GM23338 (cell line): ENCODE data around the gene CTDP1. TPM values are rescaled to one million over a fixed set of nuclear protein-coding genes. Genes with fewer than 3 reads are reported as not detected.

Source experiments
- ATAC-seq: fragments of 200-7000 bp; cut with Tn5 transposase; 3 replicates; pipeline ENCODE4 v1.9.1; 2020
- DNase-seq: peaks from one replicate; pipeline ENCODE4 v3.0.0-alpha.2; 2015; ENCODE audit warnings: low spot score
- H2AFZ ChIP-seq: fragments of 200-600 bp; sonication (generic); 2 replicates; pipeline ENCODE4 v1.8.0; 2016; ENCODE audit warnings: antibody characterized with exemption, mild to moderate bottlenecking, moderate library complexity
- H3F3A ChIP-seq: fragments of 200-600 bp; sonication (generic); replicated peaks from 2 replicates; pipeline ENCODE4 v1.8.0; 2017; ENCODE audit warnings: antibody characterized with exemption, mixed run types, low read depth
- H3K27ac ChIP-seq: fragments of 200-600 bp; sonication (generic); 2 replicates; pipeline ENCODE4 v1.6.1; 2016; ENCODE audit warnings: low read depth
- H3K27me3 ChIP-seq: fragments of 200-600 bp; sonication (generic); 2 replicates; pipeline ENCODE4 v1.8.0; 2016; ENCODE audit warnings: mild to moderate bottlenecking, mixed run types, moderate library complexity; ENCODE audit not compliant: insufficient read depth
- H3K36me3 ChIP-seq: fragments of 200-600 bp; sonication (generic); 2 replicates; pipeline ENCODE4 v1.8.0; 2016; ENCODE audit warnings: mild to moderate bottlenecking; ENCODE audit not compliant: insufficient read depth
- H3K4me1 ChIP-seq: fragments of 200-600 bp; sonication (generic); 2 replicates; pipeline ENCODE4 v1.8.0; 2016; ENCODE audit warnings: mild to moderate bottlenecking, moderate library complexity; ENCODE audit not compliant: insufficient read depth
- H3K4me2 ChIP-seq: fragments of 200-600 bp; sonication (generic); 2 replicates; pipeline ENCODE4 v1.7.1; 2017; ENCODE audit warnings: mixed run types
- H3K4me3 ChIP-seq: fragments of 200-600 bp; sonication (generic); 2 replicates; pipeline ENCODE4 v1.6.1; 2016; ENCODE audit warnings: mixed run types
- H3K79me2 ChIP-seq: fragments of 200-600 bp; sonication (generic); replicated peaks from 2 replicates; pipeline ENCODE4 v1.8.0; 2017; ENCODE audit warnings: mild to moderate bottlenecking; ENCODE audit not compliant: insufficient read depth
- H3K9me2 ChIP-seq: fragments of 200-600 bp; sonication (generic); 2 replicates; pipeline ENCODE4 v1.8.0; 2017; ENCODE audit not compliant: insufficient read depth
- H4K20me1 ChIP-seq: fragments of 200-600 bp; sonication (generic); replicated peaks from 2 replicates; pipeline ENCODE4 v1.8.0; 2017; ENCODE audit warnings: mild to moderate bottlenecking; ENCODE audit not compliant: insufficient read depth
- H3K27ac Mint-ChIP-seq: 2 replicates; pipeline ENCODE4 v1.8.0; 2020; ENCODE audit warnings: inconsistent platforms, mild to moderate bottlenecking, moderate library complexity, mixed read lengths
- H3K27me3 Mint-ChIP-seq: 3 replicates; pipeline ENCODE4 v1.8.0; 2022; ENCODE audit warnings: low read depth, mild to moderate bottlenecking, moderate library complexity, mixed read lengths, inconsistent platforms; ENCODE audit not compliant: insufficient read depth, poor library complexity
- H3K36me3 Mint-ChIP-seq: 3 replicates; pipeline ENCODE4 v1.8.0; 2021; ENCODE audit warnings: low read depth, mild to moderate bottlenecking, inconsistent platforms, moderate library complexity, mixed read lengths
- H3K4me1 Mint-ChIP-seq: 3 replicates; pipeline ENCODE4 v1.8.0; 2020; ENCODE audit warnings: mild to moderate bottlenecking, inconsistent platforms, mixed read lengths
- H3K4me3 Mint-ChIP-seq: 3 replicates; pipeline ENCODE4 v1.8.0; 2021; ENCODE audit warnings: moderate library complexity, mild to moderate bottlenecking, inconsistent platforms, mixed read lengths
- H3K9me3 Mint-ChIP-seq: 3 replicates; pipeline ENCODE4 v1.8.0; 2020; ENCODE audit warnings: moderate library complexity, mild to moderate bottlenecking, inconsistent platforms, mixed read lengths
- CREB1 ChIP-seq: fragments of 250-450 bp; sonication (Bioruptor Pico); IDR thresholded peaks from 2 replicates; pipeline ENCODE4 v1.5.0; 2020; ENCODE audit warnings: low read depth, mild to moderate bottlenecking, moderate library complexity
- EZH2 ChIP-seq: fragments of 200-600 bp; sonication (generic); IDR thresholded peaks from one replicate; pipeline ENCODE4 v1.8.0; 2017; ENCODE audit warnings: antibody characterized with exemption, mild to moderate bottlenecking, low read depth; ENCODE audit not compliant: unreplicated experiment
- EZH2phosphoT487 ChIP-seq: fragments of 200-600 bp; sonication (generic); IDR thresholded peaks from one replicate; pipeline ENCODE4 v1.8.1; 2018; ENCODE audit warnings: antibody characterized with exemption; ENCODE audit not compliant: unreplicated experiment
- JUNB ChIP-seq: IDR thresholded peaks from one replicate; pipeline ENCODE4 v1.6.1; 2016; ENCODE audit warnings: antibody characterized with exemption; ENCODE audit not compliant: unreplicated experiment
- NANOG ChIP-seq: IDR thresholded peaks from 2 replicates; pipeline ENCODE4 v1.6.1; 2016; ENCODE audit warnings: antibody characterized with exemption, borderline replicate concordance
- POLR2AphosphoS5 ChIP-seq: IDR thresholded peaks from 2 replicates; pipeline ENCODE4 v1.6.1; 2016; ENCODE audit warnings: antibody characterized with exemption, low read depth
- STAT1 ChIP-seq: IDR thresholded peaks from one replicate; pipeline ENCODE4 v1.6.1; 2016; ENCODE audit warnings: antibody characterized with exemption; ENCODE audit not compliant: unreplicated experiment
- ZNF114 ChIP-seq: fragments of 250-450 bp; sonication (Bioruptor Pico); IDR thresholded peaks from 2 replicates; pipeline ENCODE4 v1.5.0; 2020; ENCODE audit warnings: mild to moderate bottlenecking, moderate library complexity
- ZNF331 ChIP-seq: fragments of 250-450 bp; sonication (Bioruptor Pico); IDR thresholded peaks from 2 replicates; pipeline ENCODE4 v1.5.0; 2020; ENCODE audit warnings: low read depth, mild to moderate bottlenecking, moderate library complexity
- polyA plus RNA-seq: library from polyadenylated mRNA; unstranded; fragments of >200 nt; fragmentation: Nextera tagmentation; extraction: Ambion mirVana; gene quantifications from 2 replicates; pipeline ENCODE4 v1.2.1, GENCODE V29; 2016
- total RNA-seq: library from RNA; depleted of rRNA; stranded (reverse); fragments of >200 nt; shearing (Covaris generic); gene quantifications from 2 replicates; pipeline ENCODE4 v1.2.3, GENCODE V29; 2014
- TF ChIP-seq, protein P1 (sequence below): IDR thresholded peaks from one replicate; pipeline ENCODE4 v1.6.1; 2018; ENCODE audit warnings: antibody characterized with exemption; ENCODE audit not compliant: unreplicated experiment
- TF ChIP-seq, protein P2 (sequence below): fragments of 250-450 bp; sonication (Bioruptor Pico); IDR thresholded peaks from 2 replicates; pipeline ENCODE4 v1.5.0; 2020; ENCODE audit warnings: mild to moderate bottlenecking, moderate library complexity
- TF ChIP-seq, protein P3 (sequence below), 2 experiments: fragments of 200-600 bp in 1 of 2; sonication (generic) in 1 of 2; conservative IDR thresholded peaks; 2 replicates each; pipeline versions ENCODE4 v1.5.1 to v1.6.1; 2016 to 2017; ENCODE audit warnings: antibody characterized with exemption in 2 of 2, low read depth in 2 of 2, mild to moderate bottlenecking in 2 of 2, moderate library complexity in 1 of 2

CTDP1 gene
- total and polyA plus RNA-seq, 2 experiments from 2014 or later, result 9.4 to 51.6 TPM

DNA sequence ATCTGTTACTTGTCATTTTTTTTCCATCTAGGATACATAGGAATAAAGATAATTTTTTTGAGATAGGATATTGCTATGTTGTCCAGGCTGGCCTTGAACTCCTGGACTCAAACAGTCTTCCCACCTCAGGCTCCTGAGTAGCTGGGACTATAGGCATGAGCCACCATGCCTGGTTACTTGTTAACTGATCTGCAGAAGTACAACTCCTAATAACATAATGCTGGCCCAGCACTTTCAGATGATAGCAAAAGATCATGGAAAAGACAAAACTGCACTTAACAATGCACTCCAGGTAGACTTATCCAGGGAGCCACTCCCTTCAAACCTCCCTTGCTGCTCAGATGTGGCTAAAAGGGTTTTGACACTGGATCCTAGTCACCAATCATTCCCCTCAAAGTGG lies 11.4 kb upstream of the CTDP1 start (continued):
- TF ChIP-seq, protein P1, sequence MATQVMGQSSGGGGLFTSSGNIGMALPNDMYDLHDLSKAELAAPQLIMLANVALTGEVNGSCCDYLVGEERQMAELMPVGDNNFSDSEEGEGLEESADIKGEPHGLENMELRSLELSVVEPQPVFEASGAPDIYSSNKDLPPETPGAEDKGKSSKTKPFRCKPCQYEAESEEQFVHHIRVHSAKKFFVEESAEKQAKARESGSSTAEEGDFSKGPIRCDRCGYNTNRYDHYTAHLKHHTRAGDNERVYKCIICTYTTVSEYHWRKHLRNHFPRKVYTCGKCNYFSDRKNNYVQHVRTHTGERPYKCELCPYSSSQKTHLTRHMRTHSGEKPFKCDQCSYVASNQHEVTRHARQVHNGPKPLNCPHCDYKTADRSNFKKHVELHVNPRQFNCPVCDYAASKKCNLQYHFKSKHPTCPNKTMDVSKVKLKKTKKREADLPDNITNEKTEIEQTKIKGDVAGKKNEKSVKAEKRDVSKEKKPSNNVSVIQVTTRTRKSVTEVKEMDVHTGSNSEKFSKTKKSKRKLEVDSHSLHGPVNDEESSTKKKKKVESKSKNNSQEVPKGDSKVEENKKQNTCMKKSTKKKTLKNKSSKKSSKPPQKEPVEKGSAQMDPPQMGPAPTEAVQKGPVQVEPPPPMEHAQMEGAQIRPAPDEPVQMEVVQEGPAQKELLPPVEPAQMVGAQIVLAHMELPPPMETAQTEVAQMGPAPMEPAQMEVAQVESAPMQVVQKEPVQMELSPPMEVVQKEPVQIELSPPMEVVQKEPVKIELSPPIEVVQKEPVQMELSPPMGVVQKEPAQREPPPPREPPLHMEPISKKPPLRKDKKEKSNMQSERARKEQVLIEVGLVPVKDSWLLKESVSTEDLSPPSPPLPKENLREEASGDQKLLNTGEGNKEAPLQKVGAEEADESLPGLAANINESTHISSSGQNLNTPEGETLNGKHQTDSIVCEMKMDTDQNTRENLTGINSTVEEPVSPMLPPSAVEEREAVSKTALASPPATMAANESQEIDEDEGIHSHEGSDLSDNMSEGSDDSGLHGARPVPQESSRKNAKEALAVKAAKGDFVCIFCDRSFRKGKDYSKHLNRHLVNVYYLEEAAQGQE, result no peak
- TF ChIP-seq EZH2 (no peak), ZNF331 (CRISPR knock-in tag) (no peak)

DNA sequence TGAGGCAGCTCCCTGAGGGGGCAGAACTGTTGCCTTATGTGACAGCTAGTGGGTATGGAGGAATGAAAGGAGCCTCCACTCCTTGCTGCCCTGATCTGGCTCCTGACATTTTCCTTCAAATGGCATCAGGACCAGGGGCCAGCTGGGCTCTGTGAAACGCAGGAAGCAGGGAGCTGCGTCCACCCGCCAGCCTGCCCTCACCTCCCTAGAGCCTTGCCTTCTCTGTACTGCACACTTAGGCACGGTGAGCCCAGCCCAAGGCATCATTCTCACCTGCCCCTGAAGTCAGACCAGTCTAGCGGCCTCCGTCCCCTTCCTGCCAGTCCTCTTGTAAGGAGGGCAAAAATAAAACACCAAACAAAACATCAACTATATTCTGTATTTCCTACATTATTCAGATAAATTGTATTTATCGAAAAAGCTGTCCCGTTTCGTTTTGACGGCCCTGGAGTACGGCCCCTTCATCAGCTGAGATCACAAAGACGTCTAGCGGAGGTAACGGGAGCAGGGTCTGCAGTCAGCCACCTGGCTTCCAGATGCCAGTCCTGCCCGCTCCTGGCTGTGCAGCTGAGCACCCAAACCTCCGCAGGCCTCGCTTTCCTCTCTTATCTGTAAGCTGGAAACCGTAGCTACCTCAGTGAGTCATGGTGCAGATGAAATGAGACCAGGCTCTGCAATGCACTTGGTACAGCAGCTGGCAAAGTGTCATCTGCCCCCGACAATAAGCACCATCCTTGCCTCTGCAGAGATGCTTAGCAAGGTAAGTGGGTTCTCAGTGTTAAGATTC lies 6.9 kb upstream of the CTDP1 start:
- H3K4me1 Mint-ChIP-seq, result peaks cover 4% of the 10 kb centered on the region; the same call in 1 of the 3 replicates
- H3K27me3 Mint-ChIP-seq, result no peaks in the 10 kb centered on the region
- ATAC-seq (no peak), DNase-seq (no peak)
- H3K4me2 ChIP-seq, result no peak overlapping the region
- no peak overlapping the region for H3K27ac Mint-ChIP-seq
- no peak overlapping the region for H3K27ac ChIP-seq
- H3K9me2 ChIP-seq, result no peaks in the 10 kb centered on the region
- H3K36me3 Mint-ChIP-seq, result peaks cover 8% of the 10 kb centered on the region; the same call in 2 of the 3 replicates
- H3K9me3 Mint-ChIP-seq, result no peaks in the 10 kb centered on the region; the same call in 2 of the 3 replicates
- H3K27me3 ChIP-seq, result no peaks in the 10 kb centered on the region
- H2AFZ ChIP-seq, result no peak overlapping the region
- H3K79me2 ChIP-seq, result no peaks in the 10 kb centered on the region
- no peaks in the 10 kb centered on the region for H3K36me3 ChIP-seq
- no peak overlapping the region for H3K4me3 ChIP-seq
- no peaks in the 10 kb centered on the region for H3K4me1 ChIP-seq
- no peaks in the 10 kb centered on the region for H3F3A ChIP-seq
- no peak overlapping the region for H3K4me3 Mint-ChIP-seq
- no peaks in the 10 kb centered on the region for H4K20me1 ChIP-seq
- TF ChIP-seq EZH2phosphoT487, result no peak
- TF ChIP-seq STAT1, result no peak
- TF ChIP-seq NANOG, result no peak
- TF ChIP-seq, protein P2, sequence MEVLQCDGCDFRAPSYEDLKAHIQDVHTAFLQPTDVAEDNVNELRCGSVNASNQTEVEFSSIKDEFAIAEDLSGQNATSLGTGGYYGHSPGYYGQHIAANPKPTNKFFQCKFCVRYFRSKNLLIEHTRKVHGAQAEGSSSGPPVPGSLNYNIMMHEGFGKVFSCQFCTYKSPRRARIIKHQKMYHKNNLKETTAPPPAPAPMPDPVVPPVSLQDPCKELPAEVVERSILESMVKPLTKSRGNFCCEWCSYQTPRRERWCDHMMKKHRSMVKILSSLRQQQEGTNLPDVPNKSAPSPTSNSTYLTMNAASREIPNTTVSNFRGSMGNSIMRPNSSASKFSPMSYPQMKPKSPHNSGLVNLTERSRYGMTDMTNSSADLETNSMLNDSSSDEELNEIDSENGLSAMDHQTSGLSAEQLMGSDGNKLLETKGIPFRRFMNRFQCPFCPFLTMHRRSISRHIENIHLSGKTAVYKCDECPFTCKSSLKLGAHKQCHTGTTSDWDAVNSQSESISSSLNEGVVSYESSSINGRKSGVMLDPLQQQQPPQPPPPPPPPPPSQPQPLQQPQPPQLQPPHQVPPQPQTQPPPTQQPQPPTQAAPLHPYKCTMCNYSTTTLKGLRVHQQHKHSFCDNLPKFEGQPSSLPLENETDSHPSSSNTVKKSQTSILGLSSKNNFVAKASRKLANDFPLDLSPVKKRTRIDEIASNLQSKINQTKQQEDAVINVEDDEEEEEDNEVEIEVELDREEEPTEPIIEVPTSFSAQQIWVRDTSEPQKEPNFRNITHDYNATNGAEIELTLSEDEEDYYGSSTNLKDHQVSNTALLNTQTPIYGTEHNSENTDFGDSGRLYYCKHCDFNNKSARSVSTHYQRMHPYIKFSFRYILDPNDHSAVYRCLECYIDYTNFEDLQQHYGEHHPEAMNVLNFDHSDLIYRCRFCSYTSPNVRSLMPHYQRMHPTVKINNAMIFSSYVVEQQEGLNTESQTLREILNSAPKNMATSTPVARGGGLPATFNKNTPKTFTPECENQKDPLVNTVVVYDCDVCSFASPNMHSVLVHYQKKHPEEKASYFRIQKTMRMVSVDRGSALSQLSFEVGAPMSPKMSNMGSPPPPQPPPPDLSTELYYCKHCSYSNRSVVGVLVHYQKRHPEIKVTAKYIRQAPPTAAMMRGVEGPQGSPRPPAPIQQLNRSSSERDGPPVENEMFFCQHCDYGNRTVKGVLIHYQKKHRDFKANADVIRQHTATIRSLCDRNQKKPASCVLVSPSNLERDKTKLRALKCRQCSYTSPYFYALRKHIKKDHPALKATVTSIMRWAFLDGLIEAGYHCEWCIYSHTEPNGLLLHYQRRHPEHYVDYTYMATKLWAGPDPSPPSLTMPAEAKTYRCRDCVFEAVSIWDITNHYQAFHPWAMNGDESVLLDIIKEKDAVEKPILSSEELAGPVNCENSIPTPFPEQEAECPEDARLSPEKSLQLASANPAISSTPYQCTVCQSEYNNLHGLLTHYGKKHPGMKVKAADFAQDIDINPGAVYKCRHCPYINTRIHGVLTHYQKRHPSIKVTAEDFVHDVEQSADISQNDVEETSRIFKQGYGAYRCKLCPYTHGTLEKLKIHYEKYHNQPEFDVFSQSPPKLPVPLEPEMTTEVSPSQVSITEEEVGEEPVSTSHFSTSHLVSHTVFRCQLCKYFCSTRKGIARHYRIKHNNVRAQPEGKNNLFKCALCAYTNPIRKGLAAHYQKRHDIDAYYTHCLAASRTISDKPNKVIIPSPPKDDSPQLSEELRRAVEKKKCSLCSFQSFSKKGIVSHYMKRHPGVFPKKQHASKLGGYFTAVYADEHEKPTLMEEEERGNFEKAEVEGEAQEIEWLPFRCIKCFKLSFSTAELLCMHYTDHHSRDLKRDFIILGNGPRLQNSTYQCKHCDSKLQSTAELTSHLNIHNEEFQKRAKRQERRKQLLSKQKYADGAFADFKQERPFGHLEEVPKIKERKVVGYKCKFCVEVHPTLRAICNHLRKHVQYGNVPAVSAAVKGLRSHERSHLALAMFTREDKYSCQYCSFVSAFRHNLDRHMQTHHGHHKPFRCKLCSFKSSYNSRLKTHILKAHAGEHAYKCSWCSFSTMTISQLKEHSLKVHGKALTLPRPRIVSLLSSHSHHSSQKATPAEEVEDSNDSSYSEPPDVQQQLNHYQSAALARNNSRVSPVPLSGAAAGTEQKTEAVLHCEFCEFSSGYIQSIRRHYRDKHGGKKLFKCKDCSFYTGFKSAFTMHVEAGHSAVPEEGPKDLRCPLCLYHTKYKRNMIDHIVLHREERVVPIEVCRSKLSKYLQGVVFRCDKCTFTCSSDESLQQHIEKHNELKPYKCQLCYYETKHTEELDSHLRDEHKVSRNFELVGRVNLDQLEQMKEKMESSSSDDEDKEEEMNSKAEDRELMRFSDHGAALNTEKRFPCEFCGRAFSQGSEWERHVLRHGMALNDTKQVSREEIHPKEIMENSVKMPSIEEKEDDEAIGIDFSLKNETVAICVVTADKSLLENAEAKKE (CRISPR knock-in tag), result no peak
- no peak for TF ChIP-seq ZNF331 (CRISPR knock-in tag)
- TF ChIP-seq, protein P3, sequence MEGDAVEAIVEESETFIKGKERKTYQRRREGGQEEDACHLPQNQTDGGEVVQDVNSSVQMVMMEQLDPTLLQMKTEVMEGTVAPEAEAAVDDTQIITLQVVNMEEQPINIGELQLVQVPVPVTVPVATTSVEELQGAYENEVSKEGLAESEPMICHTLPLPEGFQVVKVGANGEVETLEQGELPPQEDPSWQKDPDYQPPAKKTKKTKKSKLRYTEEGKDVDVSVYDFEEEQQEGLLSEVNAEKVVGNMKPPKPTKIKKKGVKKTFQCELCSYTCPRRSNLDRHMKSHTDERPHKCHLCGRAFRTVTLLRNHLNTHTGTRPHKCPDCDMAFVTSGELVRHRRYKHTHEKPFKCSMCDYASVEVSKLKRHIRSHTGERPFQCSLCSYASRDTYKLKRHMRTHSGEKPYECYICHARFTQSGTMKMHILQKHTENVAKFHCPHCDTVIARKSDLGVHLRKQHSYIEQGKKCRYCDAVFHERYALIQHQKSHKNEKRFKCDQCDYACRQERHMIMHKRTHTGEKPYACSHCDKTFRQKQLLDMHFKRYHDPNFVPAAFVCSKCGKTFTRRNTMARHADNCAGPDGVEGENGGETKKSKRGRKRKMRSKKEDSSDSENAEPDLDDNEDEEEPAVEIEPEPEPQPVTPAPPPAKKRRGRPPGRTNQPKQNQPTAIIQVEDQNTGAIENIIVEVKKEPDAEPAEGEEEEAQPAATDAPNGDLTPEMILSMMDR (conservative IDR thresholded peaks at IDR 0.05; ENCODE audit: low read depth in 2 of 2), result no peak
- TF ChIP-seq EZH2, result no peak
- TF ChIP-seq JUNB, result no peak
- no peak for TF ChIP-seq CREB1
- TF ChIP-seq ZNF114 (CRISPR knock-in tag), result no peak
- no peak for TF ChIP-seq POLR2AphosphoS5
